Measurements from ENCODE around the gene WWC1. TPM values are rescaled to one million over a fixed set of nuclear protein-coding genes. Genes with fewer than 3 reads are reported as not detected.

Gene WWC1
- total RNA-seq, 2 experiments from 2014 or later, result 1.0 to 1.3 TPM

GRCh38 chr5:168451565-168451964 lies 160.1 kb downstream of the WWC1 start:
- Histone ChIP-seq H3K4me3 (ENCODE audit: low read length) (no peak overlapping the region), H3K27me3 (ENCODE audit: control insufficient read depth in 1 of 2, insufficient read depth in 2 of 2, low read length in 2 of 2) (no peaks in the 10 kb centered on the region), H3K36me3 (ENCODE audit: insufficient read depth, low read length) (no peaks in the 10 kb centered on the region), H3K27ac (ENCODE audit: low read depth in 1 of 2, low read length in 2 of 2) (no peak overlapping the region), H3K9me3 (ENCODE audit: control insufficient read depth in 1 of 2, insufficient read depth in 1 of 2, low read length in 2 of 2) (no peaks in the 10 kb centered on the region), H3K4me1 (ENCODE audit: insufficient read depth, low read length) (no peaks in the 10 kb centered on the region)
- TF ChIP-seq CTCF (IDR thresholded peaks at IDR 0.05), result no peak
- ATAC-seq (ENCODE audit: poor library complexity), result no peak
- CTCF ChIA-PET, result no interaction called here
- Mint-ChIP-seq H3K27me3 (no peaks in the 10 kb centered on the region), H3K36me3 (ENCODE audit: low read depth) (no peaks in the 10 kb centered on the region), H3K27ac (no peak overlapping the region), H3K4me1 (ENCODE audit: low read depth) (no peaks in the 10 kb centered on the region), H3K9me3 (no peaks in the 10 kb centered on the region), H3K4me3 (no peak overlapping the region)
- intact Hi-C loops (cut with DNase I, micrococcal nuclease), result no loop called here
- POLR2A ChIA-PET, result no interaction called here
- DNase-seq, result no peak

GRCh38 chr5:168455201-168455600 lies 163.8 kb downstream of the WWC1 start:
- no peak overlapping the region for H3K27ac ChIP-seq (ENCODE audit: low read depth in 1 of 2, low read length in 2 of 2)
- H3K27ac Mint-ChIP-seq, result no peak overlapping the region

GRCh38 chr5:168457542-168457941 lies 166.1 kb downstream of the WWC1 start:
- Mint-ChIP-seq H3K27ac (no peak overlapping the region), H3K4me3 (no peak overlapping the region), H3K4me1 (ENCODE audit: low read depth) (no peaks in the 10 kb centered on the region), H3K9me3 (no peaks in the 10 kb centered on the region), H3K36me3 (ENCODE audit: low read depth) (no peaks in the 10 kb centered on the region), H3K27me3 (no peaks in the 10 kb centered on the region)
- Histone ChIP-seq H3K9me3 (ENCODE audit: control insufficient read depth in 1 of 2, insufficient read depth in 1 of 2, low read length in 2 of 2) (peaks cover 0 to 9% of the 10 kb centered on the region in 2 experiments), H3K4me3 (ENCODE audit: low read length) (no peak overlapping the region), H3K27me3 (ENCODE audit: control insufficient read depth in 1 of 2, insufficient read depth in 2 of 2, low read length in 2 of 2) (no peaks in the 10 kb centered on the region), H3K36me3 (ENCODE audit: insufficient read depth, low read length) (no peaks in the 10 kb centered on the region), H3K27ac (ENCODE audit: low read depth in 1 of 2, low read length in 2 of 2) (no peak overlapping the region), H3K4me1 (ENCODE audit: insufficient read depth, low read length) (no peaks in the 10 kb centered on the region)
- ChIA-PET POLR2A (no interaction called here), CTCF (interaction anchor here (0.7 kb wide), 1 partner anchor 379 kb away, joined by 4 read pairs; no protein-coding TSS in a partner anchor)
- intact Hi-C loops (cut with DNase I, micrococcal nuclease), result no loop called here
- DNase-seq, result no peak
- ATAC-seq (ENCODE audit: poor library complexity), result no peak
- no peak for TF ChIP-seq CTCF (IDR thresholded peaks at IDR 0.05)

More at GRCh38 chr5:168455201-168455600, 163.8 kb downstream of the WWC1 start:
- no peak for DNase-seq
- ChIA-PET POLR2A (no interaction called here), CTCF (no interaction called here)
- H3K27me3 Mint-ChIP-seq, result no peaks in the 10 kb centered on the region
- no peak for ATAC-seq (ENCODE audit: poor library complexity)
- Histone ChIP-seq H3K36me3 (ENCODE audit: insufficient read depth, low read length) (no peaks in the 10 kb centered on the region), H3K9me3 (ENCODE audit: control insufficient read depth in 1 of 2, insufficient read depth in 1 of 2, low read length in 2 of 2) (peaks cover 0 to 9% of the 10 kb centered on the region in 2 experiments), H3K27me3 (ENCODE audit: control insufficient read depth in 1 of 2, insufficient read depth in 2 of 2, low read length in 2 of 2) (no peaks in the 10 kb centered on the region), H3K4me1 (ENCODE audit: insufficient read depth, low read length) (no peaks in the 10 kb centered on the region), H3K4me3 (ENCODE audit: low read length) (no peak overlapping the region)
- intact Hi-C loops (cut with DNase I, micrococcal nuclease), result no loop called here
- H3K4me3 Mint-ChIP-seq, result no peak overlapping the region
- H3K4me1 Mint-ChIP-seq (ENCODE audit: low read depth), result no peaks in the 10 kb centered on the region
- no peak for TF ChIP-seq CTCF (IDR thresholded peaks at IDR 0.05)
- no peaks in the 10 kb centered on the region for H3K9me3 Mint-ChIP-seq
- no peaks in the 10 kb centered on the region for H3K36me3 Mint-ChIP-seq (ENCODE audit: low read depth)
